Fibroblast of the aortic adventitia (primary cell): ENCODE results near the gene RLF. TPM values are rescaled to one million over a fixed set of nuclear protein-coding genes. Genes with fewer than 3 reads are reported as not detected.

ENCODE experiments used
- DNase-seq: peaks from one replicate; pipeline ENCODE4 v3.0.0-alpha.2; 2010; ENCODE audit warnings: low read depth
- H3K4me3 ChIP-seq: 2 replicates; pipeline ENCODE4 v1.5.1; 2011; ENCODE audit warnings: low read depth, mild to moderate bottlenecking, control low read depth, low read length, moderate library complexity
- CTCF ChIP-seq: IDR thresholded peaks from 2 replicates; pipeline ENCODE4 v1.5.1; 2011; ENCODE audit warnings: mild to moderate bottlenecking, low read length, control low read depth, inconsistent platforms; ENCODE audit not compliant: insufficient read depth
- total RNA-seq: library from RNA; depleted of rRNA; stranded (reverse); fragments of >200 nt; gene quantifications from 2 replicates; pipeline ENCODE4 v1.2.3, GENCODE V29; 2012; ENCODE audit warnings: low replicate concordance

RLF gene
- total RNA-seq: 21.9 and 25.4 TPM in 2 replicates

- H3K4me3 ChIP-seq: peak within 1 kb of the TSS; percentile 93
- DNase-seq: peak; percentile 91
- no peak for TF ChIP-seq CTCF
Measured at GRCh38 chr1:40161125-40161887, at the start of gene RLF. TSS of gene RLF (plus strand) at chr1:40161387. CDS start at chr1:40161400, 13 bp downstream.

GRCh38 chr1:40114400-40114799, 46.8 kb upstream of the RLF start:
- no peak for DNase-seq
- no peak overlapping the region for H3K4me3 ChIP-seq
- TF ChIP-seq CTCF: no peak

- TF ChIP-seq CTCF: no peak
- H3K4me3 ChIP-seq: no peak overlapping the region
- DNase-seq: no peak
Measured at GRCh38 chr1:40120128-40120527, 41.1 kb upstream of the RLF start.

GRCh38 chr1:40122855-40123254, 38.3 kb upstream of the RLF start:
- TF ChIP-seq CTCF: no peak
- H3K4me3 ChIP-seq: no peak overlapping the region
- no peak for DNase-seq

GRCh38 chr1:40130892-40131291, 30.3 kb upstream of the RLF start:
- DNase-seq: peak; percentile 20

More at GRCh38 chr1:40130892-40131291, 30.3 kb upstream of the RLF start:
- no peak overlapping the region for H3K4me3 ChIP-seq
- no peak for TF ChIP-seq CTCF
